ENCODE results near the gene IRAK1BP1.

DNA sequence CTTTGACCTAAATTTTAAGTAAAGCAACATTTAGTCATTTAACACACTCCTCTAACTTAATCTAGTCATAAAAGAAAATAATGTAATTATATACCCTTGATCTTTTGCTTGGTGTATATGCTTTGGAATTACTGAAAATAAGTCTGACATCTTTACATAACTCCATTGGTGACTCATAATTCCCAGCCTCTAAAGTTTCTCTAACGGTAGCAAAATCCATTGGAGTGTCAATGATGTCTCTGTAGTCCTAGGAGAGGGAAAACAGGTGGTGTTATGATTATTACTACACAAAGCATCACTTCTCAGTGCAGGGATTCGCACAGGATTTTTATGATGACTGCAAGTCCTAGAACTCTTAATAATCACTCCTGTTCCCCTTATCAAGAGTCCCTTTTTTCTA lies 80.2 kb downstream of the IRAK1BP1 start:
- TF ChIP-seq, protein P1, sequence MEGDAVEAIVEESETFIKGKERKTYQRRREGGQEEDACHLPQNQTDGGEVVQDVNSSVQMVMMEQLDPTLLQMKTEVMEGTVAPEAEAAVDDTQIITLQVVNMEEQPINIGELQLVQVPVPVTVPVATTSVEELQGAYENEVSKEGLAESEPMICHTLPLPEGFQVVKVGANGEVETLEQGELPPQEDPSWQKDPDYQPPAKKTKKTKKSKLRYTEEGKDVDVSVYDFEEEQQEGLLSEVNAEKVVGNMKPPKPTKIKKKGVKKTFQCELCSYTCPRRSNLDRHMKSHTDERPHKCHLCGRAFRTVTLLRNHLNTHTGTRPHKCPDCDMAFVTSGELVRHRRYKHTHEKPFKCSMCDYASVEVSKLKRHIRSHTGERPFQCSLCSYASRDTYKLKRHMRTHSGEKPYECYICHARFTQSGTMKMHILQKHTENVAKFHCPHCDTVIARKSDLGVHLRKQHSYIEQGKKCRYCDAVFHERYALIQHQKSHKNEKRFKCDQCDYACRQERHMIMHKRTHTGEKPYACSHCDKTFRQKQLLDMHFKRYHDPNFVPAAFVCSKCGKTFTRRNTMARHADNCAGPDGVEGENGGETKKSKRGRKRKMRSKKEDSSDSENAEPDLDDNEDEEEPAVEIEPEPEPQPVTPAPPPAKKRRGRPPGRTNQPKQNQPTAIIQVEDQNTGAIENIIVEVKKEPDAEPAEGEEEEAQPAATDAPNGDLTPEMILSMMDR (IDR thresholded peaks at IDR 0.05) = no peak
- no peak for TF ChIP-seq POLR2A (IDR thresholded peaks at IDR 0.05)
